ENCODE measurements around the gene KCNMA1. TPM values are rescaled to one million over a fixed set of nuclear protein-coding genes. Genes with fewer than 3 reads are reported as not detected.

The KCNMA1 gene
- total and polyA plus RNA-seq, 2 donors (not counting 1 experiment from before 2014, with no cell fraction given): 0.82 to 3.1 TPM

DNA sequence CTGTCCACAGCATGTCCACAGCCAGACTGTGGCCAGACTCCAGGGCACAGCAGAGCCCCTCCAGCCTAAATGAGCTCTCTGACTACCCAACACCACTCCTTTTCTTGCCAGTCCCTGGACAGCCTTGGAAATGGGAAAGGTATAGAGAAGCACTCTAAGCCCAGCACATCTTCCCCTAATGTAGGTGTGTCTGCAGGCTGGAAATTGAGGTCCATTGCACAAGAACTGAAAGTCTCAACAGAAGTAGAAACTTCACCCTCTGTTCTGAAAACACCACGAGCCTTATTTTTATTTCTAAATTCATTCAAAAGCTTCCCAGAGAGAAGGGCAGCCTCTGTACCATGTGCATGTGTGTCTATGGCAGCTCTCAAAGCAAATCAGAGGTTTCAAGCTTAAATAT is 3.7 kb upstream of the KCNMA1 start:
- H3K27me3 ChIP-seq (replicated peaks in 1 of 4; ENCODE audit: control extremely low read depth in 1 of 4, control insufficient read depth in 3 of 4, insufficient read depth in 4 of 4, low read length in 3 of 4): peaks cover 0 to 38% (median 21%) of the 10 kb centered on the region in 4 experiments
- H3K27ac ChIP-seq (ENCODE audit: low read length in 2 of 2): no peak overlapping the region
- no peak for ATAC-seq (ENCODE audit: low read depth)
- POLR2A ChIA-PET: no interaction called here
- intact Hi-C loops (cut with micrococcal nuclease): loop anchor here (1.0 kb wide), 1 partner anchor 467 kb away; no protein-coding TSS in a partner anchor
- TF ChIP-seq, protein P1, sequence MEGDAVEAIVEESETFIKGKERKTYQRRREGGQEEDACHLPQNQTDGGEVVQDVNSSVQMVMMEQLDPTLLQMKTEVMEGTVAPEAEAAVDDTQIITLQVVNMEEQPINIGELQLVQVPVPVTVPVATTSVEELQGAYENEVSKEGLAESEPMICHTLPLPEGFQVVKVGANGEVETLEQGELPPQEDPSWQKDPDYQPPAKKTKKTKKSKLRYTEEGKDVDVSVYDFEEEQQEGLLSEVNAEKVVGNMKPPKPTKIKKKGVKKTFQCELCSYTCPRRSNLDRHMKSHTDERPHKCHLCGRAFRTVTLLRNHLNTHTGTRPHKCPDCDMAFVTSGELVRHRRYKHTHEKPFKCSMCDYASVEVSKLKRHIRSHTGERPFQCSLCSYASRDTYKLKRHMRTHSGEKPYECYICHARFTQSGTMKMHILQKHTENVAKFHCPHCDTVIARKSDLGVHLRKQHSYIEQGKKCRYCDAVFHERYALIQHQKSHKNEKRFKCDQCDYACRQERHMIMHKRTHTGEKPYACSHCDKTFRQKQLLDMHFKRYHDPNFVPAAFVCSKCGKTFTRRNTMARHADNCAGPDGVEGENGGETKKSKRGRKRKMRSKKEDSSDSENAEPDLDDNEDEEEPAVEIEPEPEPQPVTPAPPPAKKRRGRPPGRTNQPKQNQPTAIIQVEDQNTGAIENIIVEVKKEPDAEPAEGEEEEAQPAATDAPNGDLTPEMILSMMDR (IDR thresholded peaks at IDR 0.05): no peak
- no peak for TF ChIP-seq EZH2 (IDR thresholded peaks at IDR 0.05; ENCODE audit: borderline replicate concordance, insufficient read depth, low read depth, low read length, poor library complexity, severe bottlenecking)
- no peak overlapping the region for H3K9ac ChIP-seq (ENCODE audit: low read length)
- H4K20me1 ChIP-seq (ENCODE audit: control insufficient read depth, insufficient read depth, low read length, poor library complexity, severe bottlenecking): no peaks in the 10 kb centered on the region
- Mint-ChIP-seq H3K27me3 (peaks cover 35% of the 10 kb centered on the region), H3K4me3 (no peak overlapping the region), H3K9me3 (ENCODE audit: insufficient read depth) (no peaks in the 10 kb centered on the region), H3K4me1 (peaks cover 23% of the 10 kb centered on the region), H3K27ac (no peak overlapping the region)
- peaks cover 0 to 3% (median 0%) of the 10 kb centered on the region in 3 donors for H3K9me3 ChIP-seq (ENCODE audit: control extremely low read depth in 1 of 3, control insufficient read depth in 2 of 3, insufficient read depth in 1 of 3, low read length in 2 of 3)
- CTCF ChIA-PET: interaction anchor here (0.7 to 18.9 kb wide), 20 partner anchors 8 to 474 kb away, joined by 3 to 523 read pairs (median 4); no protein-coding TSS in a partner anchor
- peak overlapping the region; percentile 31 for H3K4me2 ChIP-seq (replicated peaks; ENCODE audit: low read depth, low read length, poor library complexity, severe bottlenecking)
- H3K79me2 ChIP-seq (ENCODE audit: control insufficient read depth, insufficient read depth, low read length): no peaks in the 10 kb centered on the region
- DNase-seq: no peak
- no peak overlapping the region for H2AFZ ChIP-seq (ENCODE audit: insufficient read depth, low read depth, low read length, poor library complexity, severe bottlenecking)
- H3K36me3 ChIP-seq (replicated peaks in 1 of 2; ENCODE audit: control extremely low read depth in 1 of 2, control insufficient read depth in 1 of 2, extremely low read depth in 1 of 2, insufficient read depth in 2 of 2, low read length in 1 of 2): no peaks in the 10 kb centered on the region
- WGBS (ENCODE audit: insufficient coverage): no CpG with 5 or more reads among the region's 1 CpG
- H3K4me3 ChIP-seq (ENCODE audit: control extremely low read depth in 1 of 5, extremely low read depth in 1 of 5, insufficient read depth in 1 of 5, low read depth in 2 of 5, low read length in 4 of 5): no peak overlapping the region
- H3K4me1 ChIP-seq (ENCODE audit: control insufficient read depth in 2 of 2, insufficient read depth in 2 of 2, low read length in 2 of 2): peaks cover 24 to 25% of the 10 kb centered on the region in 2 donors

DNA sequence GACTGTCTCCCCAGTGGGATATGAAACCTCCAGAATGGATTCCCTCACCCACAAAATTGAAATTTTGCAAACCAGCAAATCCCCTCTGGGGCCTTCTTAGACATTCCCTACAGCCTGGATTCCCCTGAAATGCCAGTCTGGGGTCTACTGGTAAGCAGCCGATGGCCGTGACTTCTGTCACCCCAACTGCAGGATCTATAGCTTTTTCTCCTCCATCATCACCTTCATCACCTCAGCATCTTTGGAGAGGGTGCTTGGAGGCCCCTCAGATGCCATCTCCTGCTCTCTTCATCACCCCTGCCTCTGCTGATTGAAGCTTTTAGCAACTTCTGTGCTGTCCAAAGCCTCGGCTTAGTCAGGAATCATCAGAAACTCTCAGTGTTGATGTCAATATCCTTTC is 2.6 kb upstream of the KCNMA1 start:
- H3K9me3 ChIP-seq (ENCODE audit: control extremely low read depth in 1 of 3, control insufficient read depth in 2 of 3, insufficient read depth in 1 of 3, low read length in 2 of 3): peaks cover 0 to 3% (median 0%) of the 10 kb centered on the region in 3 donors
- ChIA-PET POLR2A (no interaction called here), CTCF (interaction anchor here (2.3 to 18.9 kb wide), 3 partner anchors 9 to 473 kb away, joined by 7 to 523 read pairs (median 32); no protein-coding TSS in a partner anchor)
- intact Hi-C loops (cut with micrococcal nuclease): no loop called here
- H4K20me1 ChIP-seq (ENCODE audit: control insufficient read depth, insufficient read depth, low read length, poor library complexity, severe bottlenecking): no peaks in the 10 kb centered on the region
- H3K4me1 Mint-ChIP-seq: peaks cover 26% of the 10 kb centered on the region
- H3K4me1 ChIP-seq (ENCODE audit: control insufficient read depth in 2 of 2, insufficient read depth in 2 of 2, low read length in 2 of 2): peaks cover 28% of the 10 kb centered on the region in 2 donors
- H3K27me3 ChIP-seq (replicated peaks in 1 of 4; ENCODE audit: control extremely low read depth in 1 of 4, control insufficient read depth in 3 of 4, insufficient read depth in 4 of 4, low read length in 3 of 4): peaks cover 0 to 41% (median 22%) of the 10 kb centered on the region in 4 experiments
- H3K27ac ChIP-seq (ENCODE audit: low read length in 2 of 2): no peak overlapping the region
- H3K4me3 Mint-ChIP-seq: no peak overlapping the region
- H3K4me2 ChIP-seq (replicated peaks; ENCODE audit: low read depth, low read length, poor library complexity, severe bottlenecking): no peak overlapping the region
- no peak overlapping the region for H3K9ac ChIP-seq (ENCODE audit: low read length)
- H3K79me2 ChIP-seq (ENCODE audit: control insufficient read depth, insufficient read depth, low read length): no peaks in the 10 kb centered on the region
- H3K36me3 ChIP-seq (replicated peaks in 1 of 2; ENCODE audit: control extremely low read depth in 1 of 2, control insufficient read depth in 1 of 2, extremely low read depth in 1 of 2, insufficient read depth in 2 of 2, low read length in 1 of 2): no peaks in the 10 kb centered on the region
- TF ChIP-seq EZH2 (IDR thresholded peaks at IDR 0.05; ENCODE audit: borderline replicate concordance, insufficient read depth, low read depth, low read length, poor library complexity, severe bottlenecking): no peak
- TF ChIP-seq, protein P1 (IDR thresholded peaks at IDR 0.05): no peak
- H3K27ac Mint-ChIP-seq: no peak overlapping the region
- H2AFZ ChIP-seq (ENCODE audit: insufficient read depth, low read depth, low read length, poor library complexity, severe bottlenecking): no peak overlapping the region
- H3K4me3 ChIP-seq (ENCODE audit: control extremely low read depth in 1 of 5, extremely low read depth in 1 of 5, insufficient read depth in 1 of 5, low read depth in 2 of 5, low read length in 4 of 5): no peak overlapping the region
- DNase-seq (no peak), ATAC-seq (ENCODE audit: low read depth) (no peak)
- 87% methylated on average over 3 of the region's 3 CpGs for WGBS (ENCODE audit: insufficient coverage)
- peaks cover 46% of the 10 kb centered on the region for H3K27me3 Mint-ChIP-seq
- no peaks in the 10 kb centered on the region for H3K9me3 Mint-ChIP-seq (ENCODE audit: insufficient read depth)

Data from B cell (primary cell).